Prostate gland (tissue), 2 donors: ENCODE data around the gene SEL1L3.

Experiments
- CTCF ChIP-seq, 4 experiments: fragments of 200-600 bp in 2 of 4; fragments of 450-650 bp in 2 of 4; sonication (generic) in 2 of 4; IDR thresholded peaks; 1 replicate in 3 of 4; 2 replicates in 1 of 4; pipeline ENCODE4 v1.5.1; 2016 to 2019; ENCODE audit warnings: antibody characterized with exemption in 4 of 4, mild to moderate bottlenecking in 2 of 4, moderate library complexity in 2 of 4
- POLR2A ChIP-seq: fragments of 450-650 bp; IDR thresholded peaks from one replicate; pipeline ENCODE4 v1.6.1; 2016; ENCODE audit warnings: antibody characterized with exemption, mild to moderate bottlenecking

GRCh38 chr4:25728886-25729285, 133.9 kb downstream of the SEL1L3 start:
- no peak for TF ChIP-seq CTCF (IDR thresholded peaks at IDR 0.05)
- no peak for TF ChIP-seq POLR2A
